Epithelial cell of prostate (primary cell): ENCODE measurements around the gene RITA1.
"Not testable (repeated sequence)": the region's sequence is repeated elsewhere in the genome, so short reads cannot be mapped to it uniquely, and the experiment has no call there.

Experiments used
- DNase-seq: peaks from one replicate; pipeline ENCODE4 v3.0.0-alpha.2; 2011; ENCODE audit warnings: low read depth, low spot score
- H3K27ac ChIP-seq: fragments of 450-650 bp; 2 replicates; pipeline ENCODE4 v1.5.1; 2017; ENCODE audit warnings: mild to moderate bottlenecking

RITA1 gene

GRCh38 chr12:113200021-113200797 is 14.7 kb downstream of the RITA1 start:
- DNase-seq = no peak
- H3K27ac ChIP-seq = no peak overlapping the region

- no peak overlapping the region for H3K27ac ChIP-seq
- no peak for DNase-seq
Measured at GRCh38 chr12:113201187-113202177, 16.0 kb downstream of the RITA1 start.

- no peak overlapping the region for H3K27ac ChIP-seq
- DNase-seq = no peak
Measured at GRCh38 chr12:113202300-113203075, 17.0 kb downstream of the RITA1 start.

DNA sequence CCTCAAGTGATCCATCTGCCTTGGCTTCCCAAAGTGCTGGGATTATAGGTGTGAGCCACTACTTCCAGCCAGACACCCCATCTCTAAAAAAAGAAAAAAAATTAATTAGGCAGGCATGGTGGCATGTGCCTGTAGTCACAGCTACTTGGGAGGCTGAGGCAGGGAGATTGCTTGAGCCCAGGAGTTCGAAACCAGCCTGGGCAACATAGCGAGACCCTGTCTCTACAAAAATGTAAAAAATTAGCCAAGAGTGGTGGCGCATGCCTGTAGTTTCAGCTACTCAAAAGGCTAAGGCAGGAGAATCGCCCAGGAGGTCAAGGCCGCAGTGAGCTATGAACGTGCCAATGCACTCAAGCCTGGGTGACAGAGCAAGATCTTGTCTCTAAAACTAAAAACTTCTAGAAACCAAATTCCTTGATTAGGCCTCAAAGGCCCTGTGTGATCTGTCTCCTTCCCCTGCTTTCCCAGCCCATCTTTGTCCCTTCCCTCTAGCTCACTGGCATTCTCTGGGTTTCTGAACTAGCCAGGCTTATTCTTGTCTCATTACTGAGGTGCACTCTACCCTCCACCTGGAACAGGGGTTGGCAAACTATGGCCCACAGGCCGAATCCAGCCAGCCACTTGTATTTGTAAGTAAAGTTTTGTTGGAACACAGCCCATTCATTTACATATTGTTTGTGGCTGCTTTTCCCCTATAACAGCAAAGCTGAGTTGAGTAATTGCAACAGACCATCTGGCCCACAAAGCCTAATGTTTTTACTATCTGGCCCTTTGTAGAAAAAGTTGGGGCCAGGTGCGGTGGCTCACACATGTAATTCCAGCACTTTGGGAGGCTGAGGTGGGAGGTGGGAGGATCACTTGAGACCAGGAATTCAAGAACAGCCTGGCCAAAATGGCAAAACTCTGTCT is 18.6 kb downstream of the RITA1 start:
- no peak for DNase-seq
- H3K27ac ChIP-seq = no peak overlapping the region

GRCh38 chr12:113204804-113205203 is 19.3 kb downstream of the RITA1 start:
- no peak for DNase-seq
- H3K27ac ChIP-seq = no peak overlapping the region

- DNase-seq, H3K27ac ChIP-seq: not testable (repeated sequence)
Measured at GRCh38 chr12:113206802-113207201, 21.3 kb downstream of the RITA1 start.

GRCh38 chr12:113207613-113208040 is 22.1 kb downstream of the RITA1 start:
- DNase-seq = no peak
- H3K27ac ChIP-seq = no peak overlapping the region

DNA sequence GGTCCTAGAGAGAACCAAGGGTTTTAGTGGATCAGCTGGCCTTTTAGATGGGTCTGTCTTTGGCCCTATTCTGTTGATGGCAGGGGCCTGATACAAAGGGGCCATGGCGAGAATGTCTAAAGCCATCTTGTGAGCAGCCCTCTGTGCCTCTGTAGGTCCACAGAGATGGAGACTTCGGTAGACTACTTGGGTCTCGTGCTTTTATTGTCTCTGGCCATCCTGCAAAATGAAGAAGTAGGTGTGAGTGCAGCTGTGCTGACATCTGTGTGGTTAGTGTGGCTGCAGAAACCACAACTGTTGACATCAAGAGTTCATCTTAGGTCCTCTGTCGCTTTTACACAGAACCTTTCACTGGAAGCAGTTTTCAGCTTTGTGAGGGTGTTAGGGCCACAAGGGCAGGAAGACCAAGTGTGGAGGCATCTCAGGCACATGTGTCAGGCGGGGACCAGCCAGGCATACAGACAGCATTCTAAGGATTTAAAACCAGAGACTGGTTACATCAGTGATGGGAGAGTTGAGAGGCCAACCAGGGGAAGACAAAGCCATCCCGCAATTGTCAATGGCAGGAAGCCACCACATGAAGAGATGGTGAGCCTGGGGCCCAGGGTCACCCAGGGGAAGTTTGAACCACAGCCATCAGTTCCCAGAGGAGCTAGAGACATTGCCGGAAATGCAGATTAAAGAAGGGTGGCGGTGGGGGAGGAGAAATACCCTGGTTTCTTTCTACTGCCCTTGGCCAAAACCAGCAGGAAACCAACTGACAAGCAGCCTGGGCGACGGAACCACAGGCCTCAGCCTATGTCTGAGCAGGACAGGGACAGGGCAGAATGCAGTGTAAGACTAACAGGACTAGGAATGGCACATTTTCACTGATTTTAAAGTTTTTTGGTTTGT is 22.8 kb downstream of the RITA1 start:
- DNase-seq = no peak
- no peak overlapping the region for H3K27ac ChIP-seq

- no peak overlapping the region for H3K27ac ChIP-seq
Measured at GRCh38 chr12:113211160-113211559, 25.6 kb downstream of the RITA1 start.

DNA sequence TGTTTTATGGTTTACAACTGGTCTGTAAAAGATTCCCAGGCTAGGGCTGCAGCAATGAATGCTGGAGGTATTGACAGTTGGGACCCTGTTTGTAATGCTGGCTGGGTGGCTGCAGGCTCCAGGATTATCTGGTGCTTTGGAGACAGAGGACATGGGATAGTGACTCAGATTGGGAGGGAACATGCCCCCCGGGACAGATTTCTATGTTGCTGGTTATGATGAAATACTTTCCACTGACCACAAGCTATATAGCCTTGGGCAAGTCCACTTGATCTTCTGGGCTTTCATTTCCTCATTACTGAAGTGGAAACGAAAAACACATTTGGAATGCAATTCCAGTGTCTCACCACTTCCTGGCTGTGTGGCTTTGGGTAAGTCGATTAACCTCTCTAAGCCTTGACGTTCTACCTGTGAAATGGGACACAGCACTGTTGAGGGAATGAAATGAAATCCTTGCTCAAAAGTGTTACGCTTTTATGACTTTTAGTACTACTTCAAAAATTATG is 29.4 kb downstream of the RITA1 start:
- no peak for DNase-seq
- peak overlapping the region; percentile 54 for H3K27ac ChIP-seq

More at GRCh38 chr12:113211160-113211559, 25.6 kb downstream of the RITA1 start:
- no peak for DNase-seq

DNA sequence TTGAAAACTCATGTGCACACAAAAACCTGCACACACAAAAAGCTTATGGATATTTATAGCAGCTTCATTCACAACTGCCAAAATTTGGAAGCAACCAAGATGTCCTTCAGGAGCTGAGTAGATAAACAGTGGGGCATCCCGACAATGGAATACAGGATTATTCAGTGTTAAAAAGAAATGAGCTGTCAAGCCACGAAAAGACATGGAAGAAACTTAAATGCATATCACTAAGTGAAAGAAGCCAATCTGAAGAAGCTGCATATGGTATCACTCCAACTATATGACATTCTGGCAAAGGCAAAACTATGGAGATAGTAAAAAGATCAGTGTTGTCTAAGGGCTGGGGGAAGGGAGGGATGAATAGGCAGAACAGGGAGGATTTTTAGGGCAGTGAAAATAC is 30.5 kb downstream of the RITA1 start:
- H3K27ac ChIP-seq = no peak overlapping the region

DNA sequence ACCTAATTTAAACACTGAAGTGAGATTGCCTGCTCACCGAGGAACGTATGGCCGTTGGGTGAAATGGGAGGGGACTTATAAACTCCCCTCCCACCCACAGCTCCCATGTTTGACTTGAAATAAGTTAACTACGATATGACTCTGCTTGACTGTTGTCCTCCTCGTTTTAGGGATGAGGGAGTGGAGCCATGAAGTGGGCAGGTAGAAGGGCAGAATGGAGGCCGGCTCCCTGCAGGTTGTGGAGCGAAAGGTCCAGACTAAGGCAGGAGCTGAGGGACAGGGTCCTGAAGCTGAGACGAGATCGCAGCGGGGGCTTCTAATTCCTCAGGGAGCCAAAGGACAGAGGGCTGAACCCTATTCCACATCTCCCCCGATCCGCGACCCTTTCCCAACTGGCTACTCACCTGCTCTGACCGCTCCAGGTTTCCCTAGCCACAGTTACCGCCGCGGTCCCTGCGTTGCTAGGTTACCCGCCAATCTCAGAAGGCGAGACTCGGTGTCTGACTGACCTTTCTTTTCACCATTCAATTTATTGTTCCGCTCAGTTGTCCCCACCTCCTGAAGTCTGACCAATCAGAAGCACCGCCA is 35.2 kb downstream of the RITA1 start:
- DNase-seq = no peak
- no peak overlapping the region for H3K27ac ChIP-seq

More for the DNA sequence above, 30.5 kb downstream of the RITA1 start:
- DNase-seq = no peak

DNA sequence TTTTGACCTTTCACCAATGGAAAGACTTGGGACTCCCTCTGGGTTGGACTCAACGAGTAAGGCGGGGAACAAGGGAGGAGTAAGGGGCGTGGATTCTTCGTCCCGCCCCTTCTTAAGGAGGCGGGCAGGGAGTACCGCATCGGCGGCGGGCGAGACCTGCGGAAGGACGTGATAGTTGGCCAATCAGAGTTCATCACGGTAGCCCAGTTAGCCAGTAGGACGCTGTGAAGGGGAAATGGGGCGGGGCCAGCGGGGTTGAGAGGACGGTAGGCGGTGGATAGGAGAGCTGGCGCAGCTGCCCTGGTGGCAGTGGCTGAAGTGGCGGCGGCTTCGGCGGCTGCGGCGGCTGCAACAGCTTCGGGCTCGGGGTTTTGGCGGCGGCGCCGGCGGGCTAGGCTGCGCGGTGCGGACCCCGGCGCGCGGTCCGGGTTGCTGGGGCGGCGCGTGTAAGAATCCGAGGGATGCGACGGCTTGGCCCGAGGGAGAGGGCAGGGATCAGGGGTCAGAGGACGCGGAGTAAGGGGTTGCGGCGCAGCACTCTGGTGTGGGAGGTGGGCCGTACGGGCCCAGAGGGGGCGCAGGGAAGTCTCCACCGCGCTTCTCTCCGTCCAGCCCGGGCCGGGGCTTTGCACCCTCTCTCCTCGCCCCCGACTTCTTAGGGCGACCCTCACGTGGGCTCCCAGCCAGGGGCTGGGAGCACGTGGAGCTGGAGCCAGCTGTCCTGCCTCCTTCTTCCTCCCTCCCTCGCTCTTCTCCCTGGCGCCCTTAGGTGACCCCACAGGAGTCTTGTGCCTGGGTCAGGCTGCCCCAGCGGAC is 35.9 kb downstream of the RITA1 start, which contains the start of gene TPCN1:
TPCN1 (plus strand) TSS at position 284 of the 816 bp plus-strand sequence. CDS start 5,389 bp downstream, outside the sequence.
- peak; percentile 100 for DNase-seq

GRCh38 chr12:113221997-113222729 is 36.6 kb downstream of the RITA1 start:
- DNase-seq = no peak
- H3K27ac ChIP-seq = peak overlapping the region; percentile 77

More for the DNA sequence above, 35.9 kb downstream of the RITA1 start, which contains the start of gene TPCN1:
- peak within 1 kb of the TSS; percentile 77 for H3K27ac ChIP-seq

- H3K27ac ChIP-seq = peak overlapping the region; percentile 77
- no peak for DNase-seq
Measured at GRCh38 chr12:113222730-113223531, 37.4 kb downstream of the RITA1 start.
